Measurements from ENCODE around the gene UBLCP1.

Gene UBLCP1

GRCh38 chr5:159311063-159311462 lies 48.0 kb downstream of the UBLCP1 start:
- Histone ChIP-seq H3K23ac (ENCODE audit: low read depth, low read length, poor library complexity) (no peak overlapping the region), H4K91ac (ENCODE audit: low read depth, low read length, poor library complexity) (no peak overlapping the region), H3K9me3 (replicated peaks in 1 of 2; ENCODE audit: control insufficient read depth in 2 of 2, insufficient read depth in 1 of 2, low read depth in 1 of 2, low read length in 2 of 2) (no peaks in the 10 kb centered on the region), H3K36me3 (replicated peaks in 1 of 2; ENCODE audit: control insufficient read depth in 2 of 2, insufficient read depth in 2 of 2, low read length in 2 of 2) (no peaks in the 10 kb centered on the region), H2BK15ac (ENCODE audit: low read length) (no peak overlapping the region), H4K8ac (ENCODE audit: low read depth, low read length) (no peak overlapping the region), H3K4me3 (ENCODE audit: low read length in 2 of 2) (no peak overlapping the region), H3K9ac (ENCODE audit: low read depth, low read length, poor library complexity) (no peak overlapping the region), H2BK5ac (ENCODE audit: low read length) (no peak overlapping the region), H2BK120ac (ENCODE audit: low read depth, low read length) (no peak overlapping the region), H3K4me1 (ENCODE audit: control insufficient read depth in 2 of 2, insufficient read depth in 1 of 2, low read depth in 1 of 2, low read length in 2 of 2) (peaks cover 0 to 2% of the 10 kb centered on the region in 2 donors), H3K4me2 (ENCODE audit: insufficient read depth, low read length, poor library complexity, severe bottlenecking) (no peak overlapping the region), H3K18ac (ENCODE audit: low read length) (no peak overlapping the region), H2BK12ac (ENCODE audit: low read length) (no peak overlapping the region), H3K4ac (ENCODE audit: low read length) (no peak overlapping the region), H3K79me1 (ENCODE audit: low read depth, low read length) (no peaks in the 10 kb centered on the region), H3K27me3 (ENCODE audit: control insufficient read depth in 3 of 3, insufficient read depth in 3 of 3, low read depth in 1 of 3, low read length in 3 of 3) (peaks cover 0 to 70% (median 20%) of the 10 kb centered on the region in 3 experiments), H3K14ac (ENCODE audit: low read length) (no peak overlapping the region), H3K27ac (replicated peaks; ENCODE audit: low read length) (no peak overlapping the region), H2AK5ac (ENCODE audit: low read depth, low read length) (no peak overlapping the region), H2AFZ (ENCODE audit: low read length) (peak overlapping the region; percentile 81)
- no CpG with 5 or more reads among the region's 7 CpGs for WGBS, 2 donors (ENCODE audit: extremely low coverage in 2 of 2, insufficient read length in 2 of 2, insufficient replicate concordance in 1 of 2)
- DNase-seq (ENCODE audit: low spot score) = no peak

GRCh38 chr5:159313197-159313596 lies 50.1 kb downstream of the UBLCP1 start:
- Histone ChIP-seq H4K91ac (ENCODE audit: low read depth, low read length, poor library complexity) (no peak overlapping the region), H3K27me3 (ENCODE audit: control insufficient read depth in 3 of 3, insufficient read depth in 3 of 3, low read depth in 1 of 3, low read length in 3 of 3) (peaks cover 0 to 60% (median 20%) of the 10 kb centered on the region in 3 experiments), H3K23ac (ENCODE audit: low read depth, low read length, poor library complexity) (no peak overlapping the region)

GRCh38 chr5:159316519-159317383 lies 53.7 kb downstream of the UBLCP1 start:
- peak; percentile 37 for DNase-seq (ENCODE audit: low spot score)
- Histone ChIP-seq H3K4me3 (ENCODE audit: low read length in 2 of 2) (no peak overlapping the region), H2AK5ac (ENCODE audit: low read depth, low read length) (no peak overlapping the region), H2BK5ac (ENCODE audit: low read length) (no peak overlapping the region), H3K36me3 (replicated peaks in 1 of 2; ENCODE audit: control insufficient read depth in 2 of 2, insufficient read depth in 2 of 2, low read length in 2 of 2) (no peaks in the 10 kb centered on the region), H4K91ac (ENCODE audit: low read depth, low read length, poor library complexity) (no peak overlapping the region), H3K9ac (ENCODE audit: low read depth, low read length, poor library complexity) (no peak overlapping the region), H3K4me2 (ENCODE audit: insufficient read depth, low read length, poor library complexity, severe bottlenecking) (no peak overlapping the region), H2BK12ac (ENCODE audit: low read length) (no peak overlapping the region), H2BK15ac (ENCODE audit: low read length) (no peak overlapping the region), H3K4me1 (ENCODE audit: control insufficient read depth in 2 of 2, insufficient read depth in 1 of 2, low read depth in 1 of 2, low read length in 2 of 2) (no peaks in the 10 kb centered on the region), H3K23ac (ENCODE audit: low read depth, low read length, poor library complexity) (no peak overlapping the region), H3K4ac (ENCODE audit: low read length) (no peak overlapping the region), H3K27me3 (ENCODE audit: control insufficient read depth in 3 of 3, insufficient read depth in 3 of 3, low read depth in 1 of 3, low read length in 3 of 3) (peaks cover 0 to 25% (median 0%) of the 10 kb centered on the region in 3 experiments), H2AFZ (ENCODE audit: low read length) (no peak overlapping the region), H3K9me3 (replicated peaks in 1 of 2; ENCODE audit: control insufficient read depth in 2 of 2, insufficient read depth in 1 of 2, low read depth in 1 of 2, low read length in 2 of 2) (no peaks in the 10 kb centered on the region), H4K8ac (ENCODE audit: low read depth, low read length) (no peak overlapping the region), H3K14ac (ENCODE audit: low read length) (no peak overlapping the region), H3K79me1 (ENCODE audit: low read depth, low read length) (no peaks in the 10 kb centered on the region), H2BK120ac (ENCODE audit: low read depth, low read length) (no peak overlapping the region), H3K18ac (ENCODE audit: low read length) (peak overlapping the region; percentile 49), H3K27ac (replicated peaks; ENCODE audit: low read length) (no peak overlapping the region)
- no CpG with 5 or more reads among the region's 9 CpGs for WGBS, 2 donors (ENCODE audit: extremely low coverage in 2 of 2, insufficient read length in 2 of 2, insufficient replicate concordance in 1 of 2)

More at GRCh38 chr5:159313197-159313596, 50.1 kb downstream of the UBLCP1 start:
- Histone ChIP-seq H3K4ac (ENCODE audit: low read length) (no peak overlapping the region), H3K9me3 (replicated peaks in 1 of 2; ENCODE audit: control insufficient read depth in 2 of 2, insufficient read depth in 1 of 2, low read depth in 1 of 2, low read length in 2 of 2) (no peaks in the 10 kb centered on the region), H3K14ac (ENCODE audit: low read length) (no peak overlapping the region), H2BK12ac (ENCODE audit: low read length) (no peak overlapping the region), H3K4me2 (ENCODE audit: insufficient read depth, low read length, poor library complexity, severe bottlenecking) (no peak overlapping the region), H3K27ac (replicated peaks; ENCODE audit: low read length) (no peak overlapping the region), H3K79me1 (ENCODE audit: low read depth, low read length) (no peaks in the 10 kb centered on the region), H2AK5ac (ENCODE audit: low read depth, low read length) (no peak overlapping the region), H4K8ac (ENCODE audit: low read depth, low read length) (no peak overlapping the region), H3K36me3 (replicated peaks in 1 of 2; ENCODE audit: control insufficient read depth in 2 of 2, insufficient read depth in 2 of 2, low read length in 2 of 2) (no peaks in the 10 kb centered on the region), H2BK15ac (ENCODE audit: low read length) (no peak overlapping the region), H2AFZ (ENCODE audit: low read length) (no peak overlapping the region), H3K4me3 (ENCODE audit: low read length in 2 of 2) (no peak overlapping the region), H3K9ac (ENCODE audit: low read depth, low read length, poor library complexity) (no peak overlapping the region), H3K4me1 (ENCODE audit: control insufficient read depth in 2 of 2, insufficient read depth in 1 of 2, low read depth in 1 of 2, low read length in 2 of 2) (peaks cover 0 to 2% of the 10 kb centered on the region in 2 donors), H3K18ac (ENCODE audit: low read length) (no peak overlapping the region), H2BK5ac (ENCODE audit: low read length) (no peak overlapping the region), H2BK120ac (ENCODE audit: low read depth, low read length) (no peak overlapping the region)
- no CpG with 5 or more reads among the region's 2 CpGs for WGBS, 2 donors (ENCODE audit: extremely low coverage in 2 of 2, insufficient read length in 2 of 2, insufficient replicate concordance in 1 of 2)
- DNase-seq (ENCODE audit: low spot score) = no peak

- Histone ChIP-seq H3K4me3 (ENCODE audit: low read length in 2 of 2) (no peak overlapping the region), H3K4ac (ENCODE audit: low read length) (no peak overlapping the region), H3K9me3 (replicated peaks in 1 of 2; ENCODE audit: control insufficient read depth in 2 of 2, insufficient read depth in 1 of 2, low read depth in 1 of 2, low read length in 2 of 2) (no peaks in the 10 kb centered on the region), H3K36me3 (replicated peaks in 1 of 2; ENCODE audit: control insufficient read depth in 2 of 2, insufficient read depth in 2 of 2, low read length in 2 of 2) (no peaks in the 10 kb centered on the region), H3K14ac (ENCODE audit: low read length) (no peak overlapping the region), H3K4me1 (ENCODE audit: control insufficient read depth in 2 of 2, insufficient read depth in 1 of 2, low read depth in 1 of 2, low read length in 2 of 2) (no peaks in the 10 kb centered on the region), H2BK120ac (ENCODE audit: low read depth, low read length) (no peak overlapping the region), H2BK15ac (ENCODE audit: low read length) (no peak overlapping the region), H2BK5ac (ENCODE audit: low read length) (no peak overlapping the region), H4K91ac (ENCODE audit: low read depth, low read length, poor library complexity) (no peak overlapping the region), H3K27me3 (ENCODE audit: control insufficient read depth in 3 of 3, insufficient read depth in 3 of 3, low read depth in 1 of 3, low read length in 3 of 3) (peaks cover 0 to 16% (median 0%) of the 10 kb centered on the region in 3 experiments), H4K8ac (ENCODE audit: low read depth, low read length) (no peak overlapping the region), H3K23ac (ENCODE audit: low read depth, low read length, poor library complexity) (no peak overlapping the region), H3K4me2 (ENCODE audit: insufficient read depth, low read length, poor library complexity, severe bottlenecking) (no peak overlapping the region), H3K18ac (ENCODE audit: low read length) (no peak overlapping the region), H2BK12ac (ENCODE audit: low read length) (no peak overlapping the region), H2AFZ (ENCODE audit: low read length) (no peak overlapping the region), H3K79me1 (ENCODE audit: low read depth, low read length) (no peaks in the 10 kb centered on the region), H2AK5ac (ENCODE audit: low read depth, low read length) (no peak overlapping the region), H3K9ac (ENCODE audit: low read depth, low read length, poor library complexity) (no peak overlapping the region), H3K27ac (replicated peaks; ENCODE audit: low read length) (no peak overlapping the region)
- WGBS, 2 donors (ENCODE audit: extremely low coverage in 2 of 2, insufficient read length in 2 of 2, insufficient replicate concordance in 1 of 2) = no CpG with 5 or more reads among the region's 2 CpGs
- DNase-seq (ENCODE audit: low spot score) = no peak
Observed at GRCh38 chr5:159317849-159318248, 54.8 kb downstream of the UBLCP1 start.

Measured in neuronal stem cell (in vitro differentiated cells).